ENCODE results near the gene SEPTIN3. TPM values are rescaled to one million over a fixed set of nuclear protein-coding genes. Genes with fewer than 3 reads are reported as not detected.

The SEPTIN3 gene
- total RNA-seq, 1 experiment from 2014 or later: 3.6 TPM

- ChIA-PET POLR2A (ENCODE audit: low non-redundant PET) (no interaction called here), CTCF (no interaction called here)
- no TSS peak for BruUV-seq (replicated peaks)
- H3K4me3 ChIP-seq (ENCODE audit: low read depth, low read length, poor library complexity, severe bottlenecking): no peak overlapping the region
- no peaks in the 10 kb centered on the region for H3K36me3 ChIP-seq (ENCODE audit: insufficient read depth, low read length, poor library complexity, severe bottlenecking)
- H3K27me3 ChIP-seq (replicated peaks; ENCODE audit: insufficient read depth, low read depth, low read length, poor library complexity): peaks cover 9% of the 10 kb centered on the region
- TF ChIP-seq EZH2 (IDR thresholded peaks at IDR 0.05; ENCODE audit: borderline replicate concordance, low read depth, low read length, poor library complexity, severe bottlenecking) (no peak), CTCF (conservative IDR thresholded peaks at IDR 0.05; ENCODE audit: low read depth, low read length) (no peak)
- no peaks in the 10 kb centered on the region for H3K9me3 ChIP-seq (ENCODE audit: low read depth, low read length, poor library complexity, severe bottlenecking)
- no peak for DNase-seq (ENCODE audit: low spot score)
- H3K4me1 ChIP-seq (ENCODE audit: insufficient read depth, low read length, poor library complexity, severe bottlenecking): peaks cover 12% of the 10 kb centered on the region
- intact Hi-C loops (cut with micrococcal nuclease; ENCODE audit: unreplicated experiment): no loop called here
- H3K27ac ChIP-seq (ENCODE audit: low read depth, low read length, poor library complexity, severe bottlenecking): no peak overlapping the region
Observed at GRCh38 chr22:41970601-41971000, 1.4 kb downstream of the SEPTIN3 start.

- no TSS peak for BruUV-seq (replicated peaks)
Observed at GRCh38 chr22:41971431-41971830, 2.2 kb downstream of the SEPTIN3 start.

GRCh38 chr22:41974691-41975290, 5.5 kb downstream of the SEPTIN3 start:
- Histone ChIP-seq H3K4me1 (ENCODE audit: insufficient read depth, low read length, poor library complexity, severe bottlenecking) (peaks cover 12% of the 10 kb centered on the region), H3K9me3 (ENCODE audit: low read depth, low read length, poor library complexity, severe bottlenecking) (no peaks in the 10 kb centered on the region), H3K27me3 (replicated peaks; ENCODE audit: insufficient read depth, low read depth, low read length, poor library complexity) (peaks cover 29% of the 10 kb centered on the region), H3K27ac (ENCODE audit: low read depth, low read length, poor library complexity, severe bottlenecking) (no peak overlapping the region), H3K4me3 (ENCODE audit: low read depth, low read length, poor library complexity, severe bottlenecking) (no peak overlapping the region), H3K36me3 (ENCODE audit: insufficient read depth, low read length, poor library complexity, severe bottlenecking) (no peaks in the 10 kb centered on the region)
- ChIA-PET CTCF (no interaction called here), POLR2A (ENCODE audit: low non-redundant PET) (no interaction called here)
- intact Hi-C loops (cut with micrococcal nuclease; ENCODE audit: unreplicated experiment): no loop called here
- DNase-seq (ENCODE audit: low spot score): no peak
- BruUV-seq (replicated peaks): no TSS peak
- TF ChIP-seq EZH2 (IDR thresholded peaks at IDR 0.05; ENCODE audit: borderline replicate concordance, low read depth, low read length, poor library complexity, severe bottlenecking) (no peak), CTCF (conservative IDR thresholded peaks at IDR 0.05; ENCODE audit: low read depth, low read length) (no peak)

More at GRCh38 chr22:41971431-41971830, 2.2 kb downstream of the SEPTIN3 start:
- Histone ChIP-seq H3K9me3 (ENCODE audit: low read depth, low read length, poor library complexity, severe bottlenecking) (no peaks in the 10 kb centered on the region), H3K4me3 (ENCODE audit: low read depth, low read length, poor library complexity, severe bottlenecking) (no peak overlapping the region), H3K27me3 (replicated peaks; ENCODE audit: insufficient read depth, low read depth, low read length, poor library complexity) (peaks cover 17% of the 10 kb centered on the region), H3K36me3 (ENCODE audit: insufficient read depth, low read length, poor library complexity, severe bottlenecking) (no peaks in the 10 kb centered on the region), H3K4me1 (ENCODE audit: insufficient read depth, low read length, poor library complexity, severe bottlenecking) (peaks cover 18% of the 10 kb centered on the region), H3K27ac (ENCODE audit: low read depth, low read length, poor library complexity, severe bottlenecking) (no peak overlapping the region)
- TF ChIP-seq EZH2 (IDR thresholded peaks at IDR 0.05; ENCODE audit: borderline replicate concordance, low read depth, low read length, poor library complexity, severe bottlenecking): no peak
- no peak for TF ChIP-seq CTCF (conservative IDR thresholded peaks at IDR 0.05; ENCODE audit: low read depth, low read length)
- no peak for DNase-seq (ENCODE audit: low spot score)
- intact Hi-C loops (cut with micrococcal nuclease; ENCODE audit: unreplicated experiment): no loop called here
- CTCF ChIA-PET: no interaction called here
- POLR2A ChIA-PET (ENCODE audit: low non-redundant PET): no interaction called here

Data from A673 (cell line).